Measurements from ENCODE around the gene SGTA.
A peak's percentile ranks its signal among the peaks of the same experiment; 100 is the strongest.
"Not testable (repeated sequence)": the region's sequence is repeated elsewhere in the genome, so short reads cannot be mapped to it uniquely, and the experiment has no call there.

The SGTA gene

DNA sequence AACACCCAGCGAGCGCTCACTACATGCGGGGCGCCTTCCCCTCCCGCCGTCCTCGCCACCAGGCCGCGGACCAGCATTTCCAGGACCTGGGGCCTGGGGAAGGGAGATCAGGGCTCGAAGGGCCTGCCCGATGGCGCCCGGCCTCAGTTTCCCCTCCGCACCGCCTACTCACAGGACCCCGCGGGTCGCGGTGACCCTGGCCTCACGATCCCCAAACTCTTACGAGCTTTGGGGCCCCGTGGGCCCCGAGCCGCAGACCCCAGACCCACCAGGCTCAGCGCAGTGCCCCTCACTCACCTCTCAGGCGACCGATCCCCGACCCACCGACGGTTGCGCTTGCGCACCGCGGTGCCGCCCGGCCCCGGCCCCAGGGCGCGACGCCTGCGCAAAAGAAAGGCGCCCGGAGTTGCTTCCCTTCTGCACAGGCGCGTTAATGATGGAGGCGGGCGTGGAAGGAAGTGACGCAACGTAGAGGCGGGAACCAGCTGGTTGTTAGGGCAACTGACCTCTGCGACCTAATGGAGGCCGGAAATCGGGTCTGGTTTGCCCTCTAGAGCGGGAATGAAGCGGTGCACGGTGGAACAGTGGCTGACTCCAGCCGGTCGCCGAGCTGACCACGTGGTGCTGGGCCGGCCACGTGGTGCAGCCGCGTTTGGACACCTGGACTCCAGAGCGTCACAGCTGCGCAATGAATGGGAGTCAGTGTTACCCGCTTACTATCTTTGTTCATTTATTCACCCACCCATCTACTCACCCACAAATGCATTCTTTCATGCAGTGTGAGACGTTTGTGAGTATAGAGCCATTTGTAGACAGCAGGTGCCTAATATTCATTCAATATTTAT lies at the start of gene SGTA:
Gene SGTA (minus strand): TSS at position 338 of the 845 bp plus-strand sequence. CDS start 14,205 bp downstream, outside the sequence.
- DNase-seq: peak; percentile 96

DNA sequence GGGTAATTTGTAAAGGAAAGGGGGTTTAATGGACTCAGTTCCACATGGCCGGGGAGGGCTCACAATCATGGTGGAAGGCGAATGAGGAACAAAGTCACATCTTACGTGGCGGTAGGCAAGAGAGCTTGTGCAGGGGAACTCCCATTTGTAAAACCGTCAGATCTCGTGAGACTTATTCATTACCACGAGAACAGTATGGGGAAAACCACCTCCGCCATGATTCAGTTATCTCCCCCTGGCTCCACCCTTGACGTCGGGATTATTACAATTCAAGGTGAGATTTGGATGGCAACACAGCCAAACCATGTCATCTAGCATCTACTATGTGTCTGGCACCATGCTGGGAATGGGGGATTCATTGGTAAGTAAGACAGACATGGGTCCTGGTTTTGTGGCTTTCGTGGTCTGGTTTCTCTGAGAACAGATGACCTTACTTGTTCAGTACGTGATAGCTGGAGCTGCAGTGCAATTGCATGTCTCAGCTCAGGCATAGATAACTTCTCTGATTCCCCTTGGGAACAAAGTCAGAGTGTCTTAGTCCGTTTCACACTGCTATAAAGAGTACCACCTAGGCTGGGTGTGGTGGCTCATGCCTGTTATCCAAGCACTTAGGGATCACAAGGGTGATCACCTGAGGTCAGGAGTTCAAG lies 44.9 kb upstream of the SGTA start:
- no peak for DNase-seq

- no peak for DNase-seq
Observed at GRCh38 chr19:2827022-2827421, 43.9 kb upstream of the SGTA start.

DNA sequence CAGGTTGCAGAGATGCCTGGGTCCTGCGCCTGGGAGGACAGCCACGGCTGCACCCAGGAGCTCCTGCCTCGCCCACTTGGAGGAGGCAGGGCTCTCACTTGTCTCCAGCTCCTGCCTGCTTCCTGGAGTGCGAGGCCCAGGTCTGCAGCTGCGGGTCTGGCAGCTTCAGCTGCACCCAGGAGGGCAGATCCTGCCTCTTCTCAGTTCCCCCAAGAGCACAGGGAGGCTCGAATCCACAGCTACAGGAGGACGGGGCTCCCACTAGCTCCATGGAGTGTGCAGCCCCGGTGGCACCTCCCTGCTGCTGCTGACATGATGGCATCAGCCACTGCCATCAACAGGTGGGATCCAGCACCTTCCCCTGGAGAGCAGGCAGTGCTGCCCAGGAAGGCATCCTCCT lies 41.1 kb upstream of the SGTA start:
- no peak for DNase-seq

DNA sequence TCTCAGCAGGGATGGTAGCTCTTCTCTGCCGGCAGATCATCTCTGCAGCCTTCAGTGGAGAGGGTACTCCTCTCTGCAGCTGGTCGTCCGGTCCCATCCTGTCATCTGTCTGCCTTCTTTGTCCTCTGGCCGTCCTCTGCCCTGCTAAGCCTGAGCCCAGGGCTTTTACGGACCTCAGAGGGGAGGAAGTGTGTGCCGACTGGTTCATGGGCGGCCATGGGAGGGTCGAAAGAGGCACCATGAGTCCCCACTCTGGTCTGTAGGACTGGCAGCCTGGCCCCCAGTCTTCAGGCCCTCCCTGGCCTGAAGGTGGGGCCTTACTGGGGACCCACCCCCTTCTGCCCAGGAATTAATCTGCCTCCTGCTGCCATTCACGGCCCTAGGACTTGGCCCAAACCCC lies 40.6 kb upstream of the SGTA start:
- no peak for DNase-seq

DNA sequence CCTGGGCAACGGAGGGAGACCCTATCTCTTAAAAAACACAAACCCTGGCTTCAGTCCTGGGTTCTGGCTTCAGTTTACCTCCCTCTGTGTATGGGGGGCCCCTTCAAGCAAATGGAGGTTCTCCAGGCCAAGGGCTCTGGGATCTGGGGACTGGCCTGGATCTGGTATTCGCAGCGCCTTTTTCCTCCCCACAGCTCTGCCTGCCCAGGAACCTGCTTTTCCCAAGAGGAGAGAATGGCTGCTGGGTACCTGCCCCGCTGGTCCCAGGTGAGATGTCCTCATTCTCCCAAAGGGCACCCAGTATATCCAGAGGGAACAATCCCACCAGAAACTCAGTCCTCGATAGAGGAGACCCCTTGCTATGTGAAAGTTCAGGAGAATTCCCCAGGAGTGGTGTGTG lies 39.8 kb upstream of the SGTA start:
- DNase-seq: no peak

GRCh38 chr19:2820112-2820702 lies 37.1 kb upstream of the SGTA start:
- DNase-seq: no peak

- DNase-seq: peak; percentile 100
Observed at GRCh38 chr19:2819540-2820111, 36.6 kb upstream of the SGTA start, which contains the start of gene ZNF554. Gene ZNF554 (plus strand): TSS chr19:2819868. CDS start chr19:2820072, 204 bp downstream.

DNA sequence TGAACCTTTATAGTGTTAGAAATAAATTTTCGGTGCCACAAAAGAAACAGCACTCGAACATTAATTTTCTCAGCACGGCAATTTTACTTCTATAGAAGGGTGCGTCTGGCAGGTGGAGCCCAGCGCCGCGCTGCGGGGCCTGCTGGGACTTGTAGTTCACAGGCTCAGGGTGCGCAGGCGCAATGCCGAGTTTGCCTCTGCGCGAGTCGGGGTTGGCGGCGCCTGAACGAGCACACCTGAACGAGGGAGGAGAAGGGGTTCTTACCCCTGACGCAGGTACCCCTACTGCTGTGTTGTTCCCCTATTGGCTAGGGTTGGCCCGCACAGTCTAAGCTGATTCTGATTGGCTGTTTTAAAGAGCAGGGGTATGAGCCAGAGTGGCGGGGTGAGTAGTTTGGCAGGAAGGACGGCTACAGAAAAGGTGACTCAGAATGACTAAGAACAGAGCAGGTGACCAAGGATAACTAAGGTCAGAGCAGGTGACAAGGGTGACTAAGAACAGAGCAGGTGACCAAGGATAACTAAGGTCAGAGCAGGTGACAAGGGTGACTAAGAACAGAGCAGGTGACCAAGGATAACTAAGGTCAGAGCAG lies 34.3 kb upstream of the SGTA start:
- DNase-seq: not testable (repeated sequence)

GRCh38 chr19:2816641-2817040 lies 33.6 kb upstream of the SGTA start:
- DNase-seq: no peak

DNA sequence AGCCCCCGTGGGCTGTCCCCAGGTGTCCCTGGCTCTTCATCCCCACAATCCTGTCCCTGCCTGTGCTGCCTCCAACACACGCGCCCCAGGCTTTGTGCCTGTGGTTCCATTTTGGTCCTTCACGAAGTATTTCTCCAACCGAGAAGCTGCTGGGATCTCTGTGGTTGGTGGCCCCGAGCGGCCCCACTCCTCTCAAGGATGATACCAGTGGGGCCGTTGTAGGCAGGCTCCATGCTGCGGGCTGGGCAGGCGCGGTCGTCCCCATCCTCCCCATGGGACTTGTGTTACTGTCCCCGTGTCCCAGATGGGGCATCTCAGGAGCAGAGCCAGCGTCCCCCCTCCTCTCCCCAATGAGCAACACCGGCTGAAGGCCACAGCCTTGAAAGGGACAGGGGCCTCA lies 32.9 kb upstream of the SGTA start:
- no peak for DNase-seq

DNA sequence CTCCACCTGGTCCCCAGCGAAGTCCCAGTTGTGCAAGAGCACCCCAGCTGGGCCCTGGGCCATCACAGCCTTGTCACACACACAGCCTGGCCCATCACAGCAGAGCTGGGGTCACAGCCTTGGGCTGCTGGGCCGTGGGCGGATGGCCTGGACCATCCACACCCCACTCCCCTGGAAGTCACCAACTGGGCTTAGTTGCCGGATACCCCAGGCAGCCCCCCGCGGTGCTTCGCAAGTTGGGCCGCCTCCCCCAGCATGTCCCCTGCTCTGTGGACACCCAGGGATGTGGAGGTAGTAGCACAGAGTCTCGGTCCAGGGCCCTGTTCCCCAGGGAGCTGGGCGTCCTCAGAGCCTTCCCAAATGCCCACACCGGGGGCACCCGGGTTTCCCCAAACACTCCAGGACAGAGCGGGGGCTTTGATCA lies 32.1 kb upstream of the SGTA start:
- no peak for DNase-seq

DNA sequence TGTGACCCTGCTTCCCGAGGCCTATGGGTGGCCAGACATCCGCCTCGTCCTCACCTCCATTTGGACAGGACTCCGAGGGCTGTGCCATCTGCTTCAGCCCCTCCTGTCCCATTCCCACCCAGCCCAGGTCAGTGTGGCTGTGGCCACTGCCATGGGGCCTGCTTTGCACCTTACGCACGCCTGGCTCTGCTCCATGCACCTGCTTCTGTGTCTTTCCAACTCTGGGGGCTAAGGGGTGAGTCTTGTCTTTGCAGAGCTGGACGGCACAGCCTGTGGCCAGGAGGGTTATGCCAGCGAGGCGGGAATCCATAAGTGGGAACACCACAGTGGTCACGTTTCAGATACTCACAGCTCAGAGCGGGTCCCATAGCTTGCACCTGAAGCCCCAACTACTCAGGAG lies 31.4 kb upstream of the SGTA start:
- DNase-seq: no peak

DNA sequence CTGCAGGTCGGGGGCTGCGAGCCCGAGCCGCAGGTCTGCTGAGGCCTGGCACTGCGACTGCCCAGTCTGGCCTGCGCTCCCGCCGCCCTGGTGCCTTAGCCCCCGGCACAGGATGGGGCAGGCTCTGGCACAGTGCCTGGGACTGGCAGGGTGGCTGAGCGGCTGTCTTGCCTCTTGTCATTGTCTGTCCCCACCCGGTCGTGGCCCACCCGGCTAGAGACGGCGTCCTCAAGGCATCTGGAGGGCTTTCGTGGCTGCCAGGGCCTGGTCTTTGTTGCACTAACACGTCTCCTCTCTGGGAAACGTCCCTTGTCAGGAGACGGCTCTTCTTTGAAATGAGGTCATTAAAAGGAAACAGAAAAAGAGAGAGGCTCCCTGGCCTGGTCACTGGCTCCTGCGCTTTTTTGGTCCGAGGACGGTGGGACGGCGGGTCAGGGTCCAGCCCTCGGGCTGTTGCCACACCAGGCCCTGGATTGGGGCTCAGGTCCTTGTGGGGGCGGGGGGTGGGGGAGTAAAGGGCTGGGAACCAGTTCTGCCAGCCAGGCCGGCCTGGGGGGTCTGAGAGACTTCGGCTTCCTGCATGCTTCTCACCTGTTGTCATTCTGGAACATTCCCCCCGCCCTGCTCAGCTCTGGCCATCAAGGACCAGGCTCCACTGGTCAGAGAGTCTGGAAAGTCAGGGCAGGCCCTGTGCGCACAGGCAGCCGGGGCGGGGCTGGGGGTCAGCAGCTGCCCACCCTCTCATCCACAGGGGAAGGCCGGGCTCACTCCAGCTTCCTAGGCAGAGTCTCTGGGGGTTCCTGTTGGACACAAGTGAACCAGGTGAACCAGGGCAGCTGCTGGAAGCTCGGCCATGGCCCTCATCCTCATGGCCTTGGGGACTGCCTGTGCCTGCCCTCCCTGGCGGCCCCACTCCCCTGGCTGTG lies 30.4 kb upstream of the SGTA start:
- DNase-seq: no peak

- no peak for DNase-seq
Observed at GRCh38 chr19:2812414-2813234, 29.6 kb upstream of the SGTA start.

DNA sequence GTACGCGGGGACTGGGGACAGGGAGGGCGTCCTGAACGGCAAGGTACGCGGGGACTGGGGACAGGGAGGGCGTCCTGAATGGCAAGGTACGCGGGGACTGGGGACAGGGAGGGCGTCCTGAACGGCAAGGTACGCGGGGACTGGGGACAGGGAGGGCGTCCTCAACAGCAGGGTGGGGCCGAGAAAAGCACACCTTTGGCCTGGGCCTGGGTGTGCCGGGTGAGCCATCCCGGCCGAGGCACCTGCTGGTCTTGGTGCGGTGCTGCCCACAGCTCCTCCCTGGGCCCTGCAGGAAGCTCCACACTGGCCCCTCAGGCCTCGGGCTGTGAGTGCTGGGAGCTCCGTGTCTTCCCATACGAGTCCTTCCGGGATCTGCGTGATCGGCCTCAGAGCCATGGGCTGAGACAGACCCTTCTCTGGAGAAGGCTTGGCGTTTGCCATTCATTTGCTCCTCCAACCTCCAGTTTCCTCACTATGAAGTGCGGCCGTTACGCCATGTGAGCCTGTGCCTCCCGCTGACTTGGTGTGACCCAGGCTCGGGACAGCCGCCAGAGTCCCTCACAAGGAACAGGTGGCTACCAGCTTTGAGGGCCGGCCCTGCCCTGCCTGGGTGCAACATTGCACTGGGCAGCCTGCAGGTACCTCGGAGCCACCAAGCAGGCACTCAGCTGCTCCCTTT lies 28.8 kb upstream of the SGTA start:
- no peak for DNase-seq

DNA sequence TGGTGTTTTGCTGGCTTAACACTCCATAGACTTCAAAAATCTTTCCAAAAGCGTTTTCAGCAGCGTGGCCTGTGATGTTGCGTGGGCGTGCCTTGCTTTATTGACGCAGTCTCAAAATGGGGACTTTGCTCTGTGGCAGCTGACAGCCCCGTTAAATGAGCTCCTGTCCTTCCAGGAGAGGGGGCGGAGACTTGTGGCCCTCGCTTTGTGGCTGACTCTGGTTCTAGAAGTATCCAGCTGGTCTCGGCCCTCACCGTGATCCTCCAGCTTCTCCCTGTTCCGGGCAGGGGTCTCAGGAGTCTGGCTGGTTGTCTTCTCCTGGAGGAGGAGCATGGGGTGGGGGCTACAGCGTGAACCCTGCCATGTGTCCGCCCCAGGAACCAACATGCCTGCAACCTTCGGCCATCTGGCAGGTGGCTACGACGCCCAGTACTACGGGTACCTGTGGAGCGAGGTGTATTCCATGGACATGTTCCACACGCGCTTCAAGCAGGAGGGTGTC lies 28.2 kb upstream of the SGTA start:
- DNase-seq: no peak

DNA sequence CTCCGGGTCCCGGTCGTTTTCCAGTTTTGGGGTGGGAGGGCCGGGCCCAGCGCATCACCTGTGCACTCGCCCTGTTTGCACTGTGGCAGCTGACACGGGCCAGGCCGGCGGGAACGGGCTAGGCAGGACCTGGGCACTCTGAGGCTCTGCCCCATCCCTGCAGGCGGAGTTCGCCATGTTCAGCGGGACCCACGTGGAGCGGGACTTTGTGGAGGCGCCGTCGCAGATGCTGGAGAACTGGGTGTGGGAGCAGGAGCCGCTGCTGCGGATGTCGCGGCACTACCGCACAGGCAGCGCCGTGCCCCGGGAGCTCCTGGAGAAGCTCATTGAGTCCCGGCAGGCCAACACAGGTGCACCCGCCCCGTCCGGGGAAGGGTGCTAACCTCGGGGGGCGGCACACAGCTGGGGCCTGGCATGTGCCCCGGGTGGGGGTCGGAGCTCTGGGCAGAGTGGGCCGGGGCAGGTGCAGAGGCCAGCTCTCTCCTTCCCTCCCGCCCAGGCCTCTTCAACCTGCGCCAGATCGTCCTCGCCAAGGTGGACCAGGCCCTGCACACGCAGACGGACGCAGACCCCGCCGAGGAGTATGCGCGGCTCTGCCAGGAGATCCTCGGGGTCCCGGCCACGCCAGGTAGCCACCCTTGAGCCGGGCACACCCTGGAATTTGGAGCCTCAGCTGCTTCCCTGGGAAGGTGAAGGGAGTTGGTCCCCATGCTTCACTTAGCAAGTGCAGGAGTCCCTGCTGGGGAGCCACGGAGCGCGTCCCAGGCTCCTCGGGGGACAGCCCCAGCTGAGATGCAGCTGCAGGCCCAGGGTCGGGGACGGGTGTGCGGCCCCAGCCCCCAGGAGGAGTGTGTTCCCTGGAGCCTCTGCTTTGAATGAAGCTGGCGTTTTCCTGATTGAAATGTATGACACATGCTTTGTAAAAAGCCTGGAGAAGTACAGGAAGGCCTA lies 27.3 kb upstream of the SGTA start:
- no peak for DNase-seq

All from CD4-positive, alpha-beta T cell treated with Interleukin-17A for 4 hours (primary cell).